Aorta (tissue), 5 donors: ENCODE results near the gene LYZL6. TPM values are rescaled to one million over a fixed set of nuclear protein-coding genes. Genes with fewer than 3 reads are reported as not detected.

Source experiments
- ATAC-seq: fragments of 200-7000 bp; cut with Tn5 transposase; one replicate; pipeline ENCODE4 v1.9.1; 2022; ENCODE audit warnings: moderate library complexity; ENCODE audit not compliant: low FRiP score
- DNase-seq, 2 donors: peaks; one replicate each; pipeline ENCODE4 v3.0.0-alpha.2; 2020
- H3K27ac ChIP-seq, 2 donors: one replicate each; pipeline ENCODE4 v1.5.1; 2013; ENCODE audit warnings: low read length in 2 of 2, mild to moderate bottlenecking in 2 of 2, moderate library complexity in 2 of 2, control low read depth in 1 of 2, inconsistent platforms in 1 of 2, low read depth in 1 of 2
- H3K27me3 ChIP-seq, 2 donors: one replicate each; pipeline ENCODE4 v1.6.1; 2013; ENCODE audit warnings: control low read depth in 1 of 2, low read length in 1 of 2, mild to moderate bottlenecking in 1 of 2, moderate library complexity in 1 of 2; ENCODE audit not compliant: insufficient read depth in 2 of 2, control insufficient read depth in 1 of 2
- H3K36me3 ChIP-seq, 2 donors: one replicate each; pipeline ENCODE4 v1.6.1; 2013; ENCODE audit warnings: control low read depth in 1 of 2, low read length in 1 of 2, mild to moderate bottlenecking in 1 of 2; ENCODE audit not compliant: insufficient read depth in 2 of 2, control insufficient read depth in 1 of 2
- H3K4me1 ChIP-seq, 2 donors: one replicate each; pipeline ENCODE4 v1.6.1; 2013; ENCODE audit warnings: low read length in 2 of 2, control low read depth in 1 of 2, mild to moderate bottlenecking in 1 of 2, moderate library complexity in 1 of 2; ENCODE audit not compliant: insufficient read depth in 2 of 2, control insufficient read depth in 1 of 2
- H3K4me3 ChIP-seq, 2 donors: one replicate each; pipeline ENCODE4 v1.5.1; 2013; ENCODE audit warnings: low read length in 2 of 2, control low read depth in 1 of 2, mild to moderate bottlenecking in 1 of 2
- H3K9me3 ChIP-seq: one replicate; pipeline ENCODE4 v1.6.1; 2013; ENCODE audit warnings: mild to moderate bottlenecking, low read length; ENCODE audit not compliant: control insufficient read depth
- WGBS, 2 donors: extraction: QIAGEN DNeasy Blood & Tissue Kit; methylation state at CpG; one replicate each; pipeline ENCODE4 v1.1.7; 2013; 5-methylcytosine and 5-hydroxymethylcytosine counted together
- intact Hi-C, 2 donors: fragments of 100-400 bp; cut with DNase I; formaldehyde crosslinking; loops; one replicate each; pipeline versions ENCODE4 v1.14.2 to v1.15.0; 2022
- polyA plus RNA-seq, 2 donors: library from polyadenylated mRNA; stranded (reverse); fragments of 200-250 nt; gene quantifications; one replicate each; pipeline ENCODE4 v1.2.3, GENCODE V29; 2013
- total RNA-seq, 2 donors: library from RNA; stranded (reverse); fragmentation: NEBNext Ultra II Directional; extraction: Animal tissue kit (Norgen Biotek cat#: 25700); gene quantifications; one replicate each; pipeline ENCODE4 v1.2.1, GENCODE V29; 2021
- donor health status: healthy with polysubstance abuse.
- donor health status: Bipolar disorder and iron deficiency.
- donor health status: DM: no; HTN: no; CAD: no.
- donor health status: DM: no; HTN: no; CAD: no.
- donor health status: DM: yes; HTN: yes; CAD: no.

The LYZL6 gene
- total and polyA plus RNA-seq, 4 donors: not detected

- WGBS, 2 donors: 91 to 92% methylated on average over 6 to 7 of the region's 7 CpGs
These were observed 34.0 kb upstream of the LYZL6 start for GRCh38 chr17:35977509-35977908.

GRCh38 chr17:35973333-35974260 lies 30.1 kb upstream of the LYZL6 start:
- intact Hi-C loops: loop anchor here in 1 of 2 donors (10.0 kb wide), 1 partner anchor 171 kb away; no protein-coding TSS in a partner anchor
- DNase-seq: no peak
- Histone ChIP-seq H3K27ac (no peak overlapping the region), H3K4me1 (no peaks in the 10 kb centered on the region), H3K9me3 (no peaks in the 10 kb centered on the region), H3K4me3 (no peak overlapping the region), H3K27me3 (no peaks in the 10 kb centered on the region), H3K36me3 (no peaks in the 10 kb centered on the region)
- no peak for ATAC-seq
- 40 to 51% methylated on average over 10 of the region's 10 CpGs for WGBS, 2 donors

More at GRCh38 chr17:35977509-35977908, 34.0 kb upstream of the LYZL6 start:
- Histone ChIP-seq H3K27ac (no peak overlapping the region), H3K4me3 (no peak overlapping the region), H3K27me3 (no peaks in the 10 kb centered on the region), H3K36me3 (no peaks in the 10 kb centered on the region), H3K9me3 (no peaks in the 10 kb centered on the region), H3K4me1 (no peaks in the 10 kb centered on the region)
- no peak for DNase-seq
- intact Hi-C loops: loop anchor here in 1 of 2 donors (10.0 kb wide), 1 partner anchor 167 kb away; no protein-coding TSS in a partner anchor
- ATAC-seq: no peak

GRCh38 chr17:35972945-35973332 lies 29.4 kb upstream of the LYZL6 start:
- no peaks in the 10 kb centered on the region for H3K36me3 ChIP-seq
- no peaks in the 10 kb centered on the region for H3K27me3 ChIP-seq
- intact Hi-C loops: loop anchor here in 1 of 2 donors (10.0 kb wide), 1 partner anchor 172 kb away; no protein-coding TSS in a partner anchor
- H3K27ac ChIP-seq: no peak overlapping the region
- DNase-seq (no peak), ATAC-seq (no peak)
- 70 to 77% methylated on average over 4 of the region's 4 CpGs for WGBS, 2 donors
- no peaks in the 10 kb centered on the region for H3K9me3 ChIP-seq
- H3K4me1 ChIP-seq: no peaks in the 10 kb centered on the region
- H3K4me3 ChIP-seq: no peak overlapping the region

GRCh38 chr17:35972535-35972934 lies 29.0 kb upstream of the LYZL6 start:
- Histone ChIP-seq H3K4me1 (no peaks in the 10 kb centered on the region), H3K4me3 (no peak overlapping the region), H3K36me3 (no peaks in the 10 kb centered on the region), H3K27ac (no peak overlapping the region), H3K27me3 (no peaks in the 10 kb centered on the region), H3K9me3 (no peaks in the 10 kb centered on the region)
- intact Hi-C loops: loop anchor here in 1 of 2 donors (10.0 kb wide), 1 partner anchor 172 kb away; no protein-coding TSS in a partner anchor
- WGBS, 2 donors: 77 to 84% methylated on average over 6 of the region's 6 CpGs
- no peak for ATAC-seq
- no peak for DNase-seq

- no peak overlapping the region for H3K27ac ChIP-seq
- H3K9me3 ChIP-seq: no peaks in the 10 kb centered on the region
- no peaks in the 10 kb centered on the region for H3K4me1 ChIP-seq
- no peaks in the 10 kb centered on the region for H3K36me3 ChIP-seq
- intact Hi-C loops: loop anchor here in 1 of 2 donors (10.0 kb wide), 1 partner anchor 173 kb away; no protein-coding TSS in a partner anchor
- H3K27me3 ChIP-seq: no peaks in the 10 kb centered on the region
- no peak overlapping the region for H3K4me3 ChIP-seq
- DNase-seq: no peak
- WGBS, 2 donors: 85 to 86% methylated on average over 1 of the region's 1 CpG
- ATAC-seq: no peak
These were observed 28.6 kb upstream of the LYZL6 start for GRCh38 chr17:35972066-35972465.

GRCh38 chr17:35969558-35970380 lies 26.3 kb upstream of the LYZL6 start:
- Histone ChIP-seq H3K9me3 (no peaks in the 10 kb centered on the region), H3K4me3 (no peak overlapping the region), H3K36me3 (no peaks in the 10 kb centered on the region), H3K27me3 (no peaks in the 10 kb centered on the region), H3K27ac (no peak overlapping the region), H3K4me1 (no peaks in the 10 kb centered on the region)
- ATAC-seq: peak; percentile 72
- WGBS, 2 donors: 39 to 45% methylated on average over 8 of the region's 8 CpGs
- intact Hi-C loops: loop anchor here (10.0 kb wide), 2 partner anchors 175 to 515 kb away; partner anchors contain the start of gene ZNHIT3 (in 2 of the 2)
- peak; percentile 74 to 82 for DNase-seq

GRCh38 chr17:35968520-35969054 lies 25.1 kb upstream of the LYZL6 start:
- 80 to 81% methylated on average over 10 of the region's 10 CpGs for WGBS, 2 donors
- ATAC-seq: no peak

GRCh38 chr17:35965272-35965671 lies 21.8 kb upstream of the LYZL6 start:
- no peaks in the 10 kb centered on the region for H3K36me3 ChIP-seq
- ATAC-seq (no peak), DNase-seq (no peak)
- no peaks in the 10 kb centered on the region for H3K9me3 ChIP-seq
- intact Hi-C loops: loop anchor here (10.0 kb wide), 2 partner anchors 180 to 520 kb away; partner anchors contain the start of gene ZNHIT3 (in 2 of the 2)
- H3K4me1 ChIP-seq: no peaks in the 10 kb centered on the region
- H3K4me3 ChIP-seq: no peak overlapping the region
- no peak overlapping the region for H3K27ac ChIP-seq
- no peaks in the 10 kb centered on the region for H3K27me3 ChIP-seq
- 89 to 90% methylated on average over 7 of the region's 7 CpGs for WGBS, 2 donors

More at GRCh38 chr17:35968520-35969054, 25.1 kb upstream of the LYZL6 start:
- Histone ChIP-seq H3K4me1 (no peaks in the 10 kb centered on the region), H3K4me3 (no peak overlapping the region), H3K9me3 (no peaks in the 10 kb centered on the region), H3K27ac (no peak overlapping the region), H3K27me3 (no peaks in the 10 kb centered on the region), H3K36me3 (no peaks in the 10 kb centered on the region)
- no peak for DNase-seq
- intact Hi-C loops: loop anchor here (10.0 kb wide), 2 partner anchors 176 to 516 kb away; partner anchors contain the start of gene ZNHIT3 (in 2 of the 2)
